SU-DHL-6 (cell line): Measurements from ENCODE around the gene CHIT1.

Source experiments
- CTCF ChIP-seq: fragments of 200-600 bp; sonication (generic); IDR thresholded peaks from one replicate; pipeline ENCODE4 v1.5.1; 2017; ENCODE audit warnings: antibody characterized with exemption, mild to moderate bottlenecking, low read length, moderate library complexity; ENCODE audit not compliant: insufficient read depth, poor library complexity, severe bottlenecking
- EZH2phosphoT487 ChIP-seq: fragments of 200-600 bp; sonication (generic), shearing (Covaris generic); conservative IDR thresholded peaks from 2 replicates; pipeline ENCODE4 v1.6.1; 2018; ENCODE audit warnings: mild to moderate bottlenecking, antibody characterized with exemption, low read length, moderate library complexity, mixed read lengths

- TF ChIP-seq CTCF (no peak), EZH2phosphoT487 (no peak)
Measured at GRCh38 chr1:203175237-203175826, 54.1 kb downstream of the CHIT1 start, which contains the start of gene MYBPH.
